A204.1 (cell line): ENCODE measurements around the gene MYORG.

Source experiments
- FAIRE-seq: peaks from 2 replicates; lab custom pipeline; 2012; peaks lifted over from hg19 to GRCh38; lab: Jason Lieb, UNC

Gene MYORG

DNA sequence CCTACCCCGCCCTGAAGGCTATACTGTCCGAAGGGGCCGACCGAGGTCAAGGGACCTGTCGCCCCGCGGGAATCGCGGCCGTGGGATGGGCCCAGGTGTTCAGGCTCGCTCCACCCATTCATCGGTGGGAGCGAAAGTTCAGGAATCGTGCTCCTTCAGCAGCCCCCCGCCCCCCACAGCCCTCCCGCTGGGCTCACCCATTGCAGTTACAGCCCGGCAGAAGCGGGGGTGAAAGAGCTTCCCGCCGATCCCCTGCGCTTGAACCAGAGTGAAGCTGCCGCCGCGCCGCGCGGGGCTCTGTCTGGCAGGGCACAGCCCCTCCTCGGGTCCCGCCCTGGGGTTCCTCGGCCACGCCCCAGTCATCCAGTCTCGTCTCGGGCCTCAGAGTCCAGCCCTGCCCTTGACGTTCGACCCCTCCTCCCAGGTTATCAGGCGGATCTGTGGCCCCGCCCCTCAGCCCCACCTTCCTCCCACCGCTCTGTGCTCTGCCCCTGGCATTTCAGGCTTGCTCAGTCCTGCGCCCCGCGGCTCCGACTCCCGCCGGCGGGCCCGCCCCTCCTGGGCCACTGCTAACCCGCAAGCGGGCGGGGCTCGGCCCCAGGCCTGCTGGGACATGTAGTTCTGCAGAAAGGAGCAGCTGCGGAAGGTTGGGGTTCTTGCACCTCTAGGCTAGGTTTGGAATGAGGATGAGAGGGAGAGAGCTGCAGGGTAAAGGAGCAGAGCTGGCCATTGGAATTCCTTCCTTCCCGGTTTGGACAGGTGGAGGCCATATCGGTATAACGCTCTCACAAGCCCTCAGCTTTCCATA, at the start of gene MYORG:
Gene MYORG (minus strand): TSS at position 303 of the 808 bp plus-strand sequence. CDS start 3,955 bp downstream, outside the sequence.
- FAIRE-seq, result peak; percentile 97

DNA sequence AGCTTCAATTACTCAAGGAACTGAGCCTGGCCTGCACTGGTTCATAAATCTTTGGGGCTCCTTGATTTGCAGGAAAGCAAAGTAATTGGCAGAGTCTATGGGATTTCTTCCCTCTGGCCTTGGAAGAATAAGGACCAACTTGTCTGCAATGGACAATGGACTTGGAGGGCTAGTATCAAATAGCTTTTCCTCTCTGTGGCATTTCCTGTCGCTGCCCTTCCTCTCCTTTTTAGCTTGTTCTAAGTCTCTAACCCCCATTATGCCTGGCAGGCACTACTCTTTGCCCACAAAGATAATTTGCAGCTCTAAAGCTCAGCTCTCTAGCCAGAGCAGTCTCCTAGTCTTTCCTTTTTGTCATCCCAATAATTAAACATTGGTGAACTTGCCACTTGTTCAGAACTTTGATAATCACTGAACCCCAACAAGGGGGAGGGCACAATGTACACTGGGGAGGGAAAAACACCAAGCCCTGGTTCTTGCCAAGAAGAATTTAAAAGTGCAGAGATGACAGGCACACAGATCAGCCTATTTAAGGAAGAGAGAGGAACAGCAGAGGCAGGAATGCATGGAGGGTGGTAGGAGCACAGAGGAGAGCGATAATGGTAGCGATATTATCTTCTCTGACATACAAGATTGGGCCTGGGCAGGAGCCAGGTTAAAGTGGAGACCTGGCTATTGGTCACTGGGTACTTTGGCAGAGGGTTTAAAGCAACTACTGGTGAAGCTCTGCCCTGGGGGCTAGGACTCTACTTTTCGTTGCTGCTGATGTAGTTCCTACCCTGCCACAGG, 43.2 kb upstream of the MYORG start:
- FAIRE-seq, result no peak

DNA sequence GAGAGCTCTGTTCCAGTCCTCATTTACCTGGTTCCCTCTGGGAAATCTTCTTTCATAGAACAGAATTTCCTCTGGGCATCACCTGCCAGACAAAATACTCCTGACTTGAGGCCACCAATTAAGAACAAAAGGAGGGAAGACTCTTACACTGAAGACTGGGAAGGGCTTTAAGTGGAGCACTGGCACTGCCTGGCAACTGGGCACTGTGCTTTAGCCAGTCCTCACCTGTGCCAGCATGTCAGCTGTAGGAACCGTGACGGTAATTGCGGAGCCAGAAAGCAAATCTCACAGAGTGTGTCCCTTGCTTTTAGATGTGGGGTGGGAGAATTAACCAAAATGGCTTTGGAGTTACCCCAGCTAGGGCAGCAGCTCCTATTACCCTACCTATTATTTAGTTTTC, 41.0 kb upstream of the MYORG start:
- FAIRE-seq, result no peak

DNA sequence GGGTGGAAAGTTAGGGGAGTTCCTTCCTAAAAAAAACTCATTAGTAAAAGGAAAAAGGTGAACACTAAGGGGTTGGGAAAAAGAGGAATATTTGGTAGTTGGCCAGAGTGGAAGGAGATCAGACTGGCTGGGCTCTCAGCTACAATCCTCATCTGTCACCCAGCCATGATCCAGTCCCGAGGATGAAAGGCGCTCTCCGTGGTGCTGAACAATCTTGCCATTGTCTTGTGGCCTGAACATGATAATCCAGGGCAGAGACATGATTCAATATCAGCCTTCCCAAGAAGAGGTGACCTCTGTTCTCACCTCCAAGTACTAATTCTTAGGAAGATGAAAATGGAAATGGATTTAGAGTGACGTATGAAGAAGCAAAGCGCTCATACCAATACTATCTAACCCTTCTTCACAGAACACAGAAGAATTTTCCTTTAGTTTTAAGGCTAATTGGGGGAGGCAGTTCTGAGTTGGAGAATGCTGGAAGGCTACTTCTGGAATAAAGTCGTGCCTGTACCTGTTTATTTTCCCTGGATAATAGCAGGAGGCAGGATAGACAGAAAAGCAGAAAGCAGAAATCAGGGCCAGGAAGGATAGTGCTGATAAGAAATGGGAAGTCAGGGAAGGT, 36.6 kb upstream of the MYORG start:
- no peak for FAIRE-seq

DNA sequence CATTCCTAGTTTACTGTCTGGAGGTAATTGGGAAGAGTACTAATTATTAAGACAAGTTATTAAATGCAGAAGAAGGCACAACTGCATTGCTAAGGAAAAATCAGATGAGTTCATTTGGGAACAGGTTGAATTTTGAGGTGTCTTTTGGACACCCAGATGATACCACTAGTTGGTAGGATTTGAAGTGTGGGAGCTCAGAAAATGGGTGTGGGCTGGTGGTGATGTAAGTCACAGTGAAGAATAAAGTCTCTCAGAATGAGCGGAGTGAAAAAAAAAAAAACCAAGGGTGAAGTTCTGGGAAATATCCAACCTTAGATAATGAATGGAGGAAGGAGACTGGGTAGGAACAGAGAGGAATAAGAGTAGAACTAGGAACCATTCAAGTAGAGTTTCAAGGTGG, 35.6 kb upstream of the MYORG start:
- FAIRE-seq, result no peak

DNA sequence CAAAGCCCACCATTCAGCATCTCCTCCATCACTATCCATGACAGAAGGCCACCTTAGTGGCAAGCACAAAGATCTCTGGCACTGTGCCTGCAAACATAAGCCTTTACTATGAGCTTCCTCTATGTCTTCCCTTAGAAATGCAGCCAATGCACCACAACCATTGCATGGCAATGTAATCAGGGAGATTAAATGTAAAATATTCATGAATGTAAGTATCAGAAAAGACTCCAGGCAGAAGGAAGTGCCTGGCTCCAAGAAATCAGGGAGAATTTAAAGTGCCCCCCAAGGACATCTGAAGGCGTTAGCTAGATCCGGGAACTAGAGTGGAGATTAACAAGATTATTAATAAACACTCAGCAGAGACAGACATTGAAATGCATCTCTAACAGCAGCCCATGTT, 32.5 kb upstream of the MYORG start:
- no peak for FAIRE-seq

DNA sequence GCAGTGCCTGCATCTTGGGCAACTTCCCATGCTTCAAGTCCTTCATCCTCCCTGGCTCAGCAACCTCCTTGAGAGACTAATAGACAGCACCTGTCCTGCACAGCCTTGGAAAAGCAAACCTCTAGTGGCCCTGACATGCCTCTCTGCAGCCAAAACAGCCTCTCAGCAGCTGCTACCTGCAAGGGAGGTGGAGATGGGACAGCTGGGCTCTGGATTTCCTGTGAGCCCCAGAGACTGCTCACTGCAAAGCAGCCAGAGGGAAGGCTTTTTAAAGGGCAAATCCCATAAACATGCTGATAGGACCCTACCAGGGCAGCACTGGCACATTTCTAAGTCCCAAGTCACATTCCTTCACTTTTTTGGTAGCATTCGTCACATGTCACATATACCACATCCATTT, 31.5 kb upstream of the MYORG start:
- FAIRE-seq, result no peak

DNA sequence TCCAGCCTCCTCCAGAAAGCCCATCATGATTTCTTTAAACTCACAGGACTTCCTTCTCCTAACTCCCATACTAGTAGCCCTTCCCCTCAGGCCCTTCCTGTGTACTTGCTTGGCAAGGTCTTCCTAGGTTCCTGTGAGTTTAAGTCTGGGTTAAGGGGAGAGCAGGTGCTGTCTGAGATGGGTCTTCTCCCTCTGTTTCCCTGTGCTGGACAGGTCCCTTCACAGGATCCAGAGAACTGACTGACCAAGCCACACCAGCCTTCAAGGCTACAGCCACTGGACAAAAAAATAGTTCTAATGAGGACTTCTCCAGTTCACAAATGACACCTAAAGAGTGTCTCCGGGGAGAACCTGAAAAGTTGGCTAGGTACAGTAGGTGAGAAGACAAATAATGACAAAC, 29.5 kb upstream of the MYORG start:
- FAIRE-seq, result no peak

DNA sequence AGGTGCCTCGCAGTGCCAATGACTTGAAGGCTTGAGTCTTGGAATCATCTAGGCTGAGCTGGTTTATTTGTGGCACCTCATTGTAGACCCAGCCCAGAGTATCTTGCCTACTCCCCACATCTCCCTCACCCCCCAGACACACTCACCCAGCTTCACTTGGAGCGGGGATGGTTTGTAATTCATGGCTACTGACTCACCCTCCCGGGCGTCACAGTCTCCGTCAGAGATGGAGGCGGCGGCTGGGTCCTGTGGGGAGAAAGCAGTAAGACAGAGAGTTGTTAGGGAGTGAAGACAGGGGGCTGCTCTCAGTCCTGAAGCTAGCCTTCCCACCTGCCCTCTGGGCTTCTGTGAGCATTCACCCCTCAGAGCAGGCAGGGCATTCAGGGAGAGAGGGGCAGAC, 29.0 kb upstream of the MYORG start:
- FAIRE-seq, result no peak

DNA sequence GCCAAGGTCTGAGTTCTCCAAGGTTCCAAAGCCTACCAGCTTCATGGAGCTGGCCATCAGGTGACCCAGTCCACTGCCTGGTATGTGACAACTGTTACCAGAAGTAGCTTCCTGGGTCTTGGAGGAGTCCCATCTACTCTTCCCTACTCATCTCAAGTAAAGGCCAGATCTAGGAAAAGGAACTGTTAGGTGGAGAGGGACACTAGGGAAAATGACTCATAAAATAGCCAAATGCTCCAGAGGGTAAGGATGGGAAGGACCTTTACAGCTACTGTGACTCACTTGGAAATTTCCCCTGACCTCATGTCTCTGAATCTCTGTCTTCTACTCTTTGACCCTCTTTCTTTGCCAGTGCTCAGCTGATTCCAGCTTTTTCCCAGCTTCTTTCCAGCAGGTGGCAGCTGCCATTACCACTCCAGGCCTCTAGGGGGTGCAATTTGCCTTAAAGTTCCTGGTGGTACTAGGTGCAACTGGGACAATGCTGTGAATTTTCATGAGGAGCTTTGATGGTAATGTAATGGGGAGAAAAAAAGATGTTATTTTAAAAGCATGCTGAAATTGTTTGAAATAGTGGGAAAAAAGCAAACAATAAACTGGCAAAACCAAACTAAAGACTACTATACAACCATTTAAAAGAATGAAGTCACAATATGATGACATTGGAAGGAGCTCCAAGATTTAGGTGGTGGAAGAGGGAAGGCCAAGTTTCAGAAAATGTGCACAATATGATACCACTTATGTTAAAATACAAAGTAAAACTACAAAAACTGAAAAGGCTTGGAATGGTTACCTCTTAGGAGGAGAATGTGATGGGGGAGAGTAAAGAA, 27.1 kb upstream of the MYORG start:
- peak; percentile 62 for FAIRE-seq

DNA sequence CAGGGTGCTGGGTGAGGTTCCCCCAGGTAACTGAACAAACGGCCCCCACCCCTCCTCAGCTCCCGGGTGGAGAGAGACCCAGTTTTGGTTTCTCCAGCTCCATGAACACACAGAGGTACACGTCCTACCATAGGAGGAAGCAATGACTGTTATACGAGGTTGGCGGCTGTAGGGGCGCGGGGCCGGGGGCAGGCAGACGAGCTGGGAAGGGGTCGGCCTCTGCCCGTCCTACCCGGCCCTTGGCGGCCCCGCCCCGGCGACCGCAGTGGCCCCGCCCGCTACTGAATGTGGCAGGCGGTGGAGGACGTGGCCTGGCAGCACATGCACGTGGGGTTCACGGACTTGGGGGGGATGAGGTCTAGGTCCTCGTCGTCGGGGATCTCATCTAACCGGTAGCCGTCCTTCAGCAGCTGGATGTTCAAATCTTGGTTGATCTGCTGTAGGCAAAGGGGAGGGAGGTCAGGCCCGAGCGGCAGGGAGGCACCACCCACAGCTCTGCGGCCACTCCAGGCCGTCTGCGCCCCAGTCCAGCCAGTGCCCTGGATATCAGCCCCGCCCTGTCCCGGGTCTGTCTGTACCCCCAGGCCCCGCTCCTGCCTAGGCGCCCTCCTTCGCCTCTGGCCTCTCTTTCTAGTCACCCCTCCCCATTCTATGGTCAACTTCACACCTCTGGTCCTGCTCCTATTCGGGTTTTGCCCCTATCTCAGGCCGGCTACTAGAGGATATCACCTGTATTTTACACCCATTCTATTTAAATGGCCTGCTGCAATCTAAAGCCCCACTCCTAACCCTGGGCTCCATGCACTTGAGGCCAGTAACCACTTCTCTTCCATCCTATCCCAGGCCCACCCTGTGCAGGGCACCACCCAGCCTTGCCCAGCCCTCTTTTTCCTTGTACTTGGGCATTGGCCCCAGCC, 24.2 kb upstream of the MYORG start:
- FAIRE-seq, result no peak

DNA sequence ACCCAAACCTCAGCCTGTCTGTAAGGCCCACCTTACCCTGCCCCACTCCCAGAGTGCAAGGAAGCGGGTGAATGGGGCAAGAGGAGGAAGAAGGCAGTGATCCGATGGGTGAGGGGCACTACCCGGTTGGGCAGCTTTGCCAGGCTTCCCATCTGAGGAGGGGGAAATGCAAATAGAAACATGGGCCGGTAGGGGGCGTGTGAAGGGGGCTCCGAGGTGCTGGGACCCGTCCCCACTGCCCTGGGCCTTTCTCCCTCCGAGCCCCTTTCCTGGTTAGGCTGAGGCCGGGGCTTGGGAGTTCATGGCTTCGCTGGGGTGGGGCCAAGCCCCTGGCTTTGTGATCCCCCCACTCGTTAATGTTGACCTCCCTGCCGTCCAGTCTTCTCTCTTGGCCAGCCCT, 23.6 kb upstream of the MYORG start:
- FAIRE-seq, result no peak

DNA sequence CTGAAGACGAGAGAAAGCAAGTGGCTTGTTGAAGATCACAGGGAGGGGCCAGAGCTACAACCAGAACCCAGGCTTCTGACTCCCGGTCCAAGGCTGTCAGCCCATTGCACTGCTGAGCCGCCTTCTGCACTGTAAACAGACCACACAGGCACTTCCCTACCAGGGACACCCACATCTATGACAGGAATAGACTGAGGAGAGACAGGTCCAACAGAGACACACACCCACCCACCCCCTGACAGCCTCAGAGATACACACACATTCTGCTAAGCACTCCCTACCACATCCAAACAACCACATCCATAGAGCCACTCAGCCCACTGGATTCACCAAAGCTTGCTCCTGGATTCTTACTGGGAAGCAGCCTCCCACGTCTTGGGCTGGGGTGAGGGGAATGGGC, 23.0 kb upstream of the MYORG start:
- no peak for FAIRE-seq

DNA sequence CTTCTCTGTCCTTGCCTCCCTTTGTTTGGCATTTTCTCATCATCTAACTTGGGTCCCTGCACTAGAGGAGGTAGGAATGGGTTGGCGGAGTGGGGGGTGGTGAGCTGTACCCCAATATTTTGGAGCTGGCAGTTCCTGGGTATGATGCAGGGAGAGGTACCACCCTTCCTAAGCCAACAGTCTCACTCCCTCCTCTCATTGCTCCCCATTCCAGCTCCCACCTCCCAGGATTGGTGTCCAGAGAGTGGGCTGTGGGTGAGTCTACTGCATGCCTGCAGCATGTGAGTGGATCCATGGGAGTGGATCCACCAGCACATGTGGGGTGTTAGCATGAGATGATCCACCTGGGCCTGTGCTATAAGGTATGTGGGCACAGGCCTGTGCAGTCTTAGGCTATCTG, 22.2 kb upstream of the MYORG start:
- no peak for FAIRE-seq

DNA sequence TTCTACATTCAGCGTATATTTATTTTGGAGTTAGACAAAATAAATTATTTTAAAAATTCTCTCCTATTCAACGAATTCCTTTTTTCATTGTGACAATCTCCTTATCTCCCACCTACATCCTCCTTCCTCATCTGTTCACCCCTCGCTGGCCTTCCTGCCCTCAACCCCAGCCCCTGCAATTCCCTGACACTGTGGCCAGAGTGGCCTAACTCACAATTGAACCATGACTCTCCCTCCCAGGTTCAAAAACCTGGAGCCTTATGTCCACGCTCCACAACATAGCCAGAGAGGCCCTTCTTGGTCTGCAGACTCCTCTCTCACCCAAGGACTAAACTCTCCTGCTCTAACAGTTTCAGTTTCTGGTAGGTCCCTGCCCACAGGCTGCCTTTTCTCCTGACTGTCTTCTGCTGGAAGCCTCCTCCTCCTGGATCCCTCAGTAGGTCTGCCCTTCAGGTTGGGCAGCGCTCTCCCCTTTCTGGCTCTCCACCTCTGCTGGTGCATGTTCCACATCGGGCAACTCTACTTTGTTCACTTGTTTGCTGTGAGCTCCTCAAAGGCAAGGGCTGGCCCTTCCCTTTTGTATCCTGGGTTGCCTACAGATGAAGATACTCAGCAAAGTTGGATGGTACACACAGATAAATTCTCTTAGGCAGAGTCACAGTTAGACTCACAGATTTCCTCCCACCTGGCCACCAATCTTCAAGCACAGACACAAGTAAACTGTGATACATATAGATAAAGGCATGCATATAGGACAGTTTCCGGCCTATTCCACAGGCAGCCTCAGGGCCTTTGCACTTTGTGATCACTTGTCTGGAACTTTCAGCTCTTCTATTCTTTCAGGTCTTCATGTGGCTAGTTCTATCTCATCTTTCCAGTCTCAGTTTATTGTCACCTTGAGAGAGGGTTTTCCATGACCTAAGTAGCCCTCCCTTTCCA, 19.8 kb upstream of the MYORG start:
- no peak for FAIRE-seq

DNA sequence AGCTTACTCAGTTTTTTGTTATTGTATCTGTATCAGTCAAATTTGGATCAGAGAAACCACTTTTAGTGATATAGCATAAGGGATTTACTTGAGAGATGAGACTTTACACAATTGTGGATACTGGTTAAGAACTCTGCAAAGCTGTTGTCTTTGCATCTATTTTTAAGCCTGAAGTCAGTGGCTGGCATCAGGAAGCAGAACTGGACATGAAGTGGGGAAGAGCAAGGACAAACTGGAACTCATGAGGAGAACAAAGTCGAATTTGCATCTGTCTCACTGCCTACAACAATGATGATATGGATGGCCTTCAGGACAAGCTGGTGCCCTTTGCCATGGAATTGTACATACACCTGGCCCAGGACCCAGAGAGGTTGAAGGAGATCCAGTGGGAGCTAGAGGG, 15.8 kb upstream of the MYORG start:
- FAIRE-seq, result no peak

DNA sequence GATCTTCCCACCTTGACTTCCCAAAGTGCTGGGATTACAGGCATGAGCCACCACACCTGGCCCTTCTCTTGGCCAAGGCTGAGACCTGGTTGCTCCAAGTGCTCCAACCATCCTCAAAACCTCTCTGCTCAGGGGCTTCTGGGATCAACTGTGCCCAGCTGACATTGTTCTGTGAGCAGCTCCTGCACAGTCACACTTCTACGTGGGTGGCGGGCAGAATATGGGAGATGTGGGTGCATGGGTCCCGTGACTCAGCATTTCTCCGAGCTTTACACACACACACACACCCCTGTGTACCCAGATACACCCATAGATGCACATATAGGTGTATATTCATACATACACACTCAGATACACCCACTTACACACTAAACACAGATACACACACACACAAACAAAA, 10.5 kb upstream of the MYORG start:
- FAIRE-seq, result no peak

DNA sequence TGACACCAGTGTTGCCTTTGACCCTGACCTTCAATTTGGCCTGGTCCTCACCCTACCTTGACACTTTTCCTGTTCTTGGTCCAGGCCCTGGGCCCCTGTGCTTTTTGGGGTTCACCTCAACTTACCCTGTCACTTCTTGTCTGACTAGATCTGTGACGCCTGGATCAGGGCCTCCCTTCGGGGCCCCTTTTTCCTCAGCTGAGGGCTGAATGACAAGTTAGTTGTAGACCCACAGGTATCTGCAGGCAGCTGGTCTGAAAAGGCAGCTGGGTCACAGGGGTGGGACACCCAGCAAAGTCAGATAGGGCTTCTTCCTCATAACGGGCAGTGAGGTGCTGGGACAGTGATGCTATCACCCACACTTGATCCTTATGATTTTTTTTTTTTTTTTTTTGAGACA, 10.0 kb upstream of the MYORG start:
- FAIRE-seq, result no peak

DNA sequence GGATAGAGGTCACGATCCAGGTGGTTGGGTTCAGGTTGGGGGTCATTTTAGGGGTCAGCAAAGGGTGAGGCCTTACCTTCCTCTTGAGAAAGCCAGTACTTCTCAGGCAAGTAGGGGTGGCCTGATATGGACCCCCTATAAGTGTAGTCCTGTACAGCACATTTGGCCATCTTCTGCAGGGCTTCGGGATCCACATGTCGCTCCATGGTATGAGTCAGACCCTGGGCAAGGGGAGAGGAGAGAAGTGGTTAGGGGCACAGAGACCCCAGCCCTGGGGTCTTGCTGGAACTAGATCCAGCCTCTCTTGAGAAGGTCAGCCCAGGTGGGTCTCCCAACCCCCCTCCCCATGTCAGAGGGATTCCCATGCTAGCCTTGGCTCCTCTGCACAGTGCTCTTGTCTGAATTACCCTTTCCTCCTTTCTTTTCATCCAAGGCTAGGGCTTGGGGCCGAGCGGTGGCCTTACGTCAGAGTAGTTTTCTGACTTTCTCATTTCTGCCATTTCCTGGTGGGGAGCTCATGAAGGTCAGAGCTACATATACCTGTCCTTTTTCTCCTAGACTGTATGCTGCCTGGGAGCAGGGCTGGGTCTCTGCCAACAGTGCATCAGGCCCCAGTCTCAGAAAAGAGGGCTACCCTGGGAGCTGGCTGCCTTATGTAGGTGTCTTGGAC, 9.0 kb upstream of the MYORG start:
- FAIRE-seq, result no peak
